Heart left ventricle (tissue), 16 donors: Measurements from ENCODE around the gene ALX3. TPM values are rescaled to one million over a fixed set of nuclear protein-coding genes. Genes with fewer than 3 reads are reported as not detected.

Source experiments
- ATAC-seq, 4 donors: fragments of 200-7000 bp; cut with Tn5 transposase; one replicate each; pipeline ENCODE4 v1.9.1; 2020 to 2022; ENCODE audit warnings: moderate library complexity in 4 of 4, mild to moderate bottlenecking in 3 of 4, moderate number of reproducible peaks in 1 of 4
- DNase-seq, 5 donors: peaks; one replicate each; pipeline ENCODE4 v3.0.0-alpha.2; 2020
- H3K27ac ChIP-seq, 12 donors: fragments of 200-600 bp; sonication (generic) in 4 of 12; one replicate each; pipeline versions ENCODE4 v1.5.0 to v1.8.0; 2016 to 2022; ENCODE audit warnings: mild to moderate bottlenecking in 2 of 12
- H3K27me3 ChIP-seq, 9 donors: fragments of 200-600 bp; sonication (generic) in 2 of 9; one replicate each; pipeline versions ENCODE4 v1.5.1 to v1.8.0; 2016 to 2022; ENCODE audit warnings: mild to moderate bottlenecking in 3 of 9
- H3K36me3 ChIP-seq, 9 donors: fragments of 200-600 bp; sonication (generic) in 2 of 9; one replicate each; pipeline versions ENCODE4 v1.5.0 to v1.8.0; 2018 to 2022; ENCODE audit warnings: mild to moderate bottlenecking in 2 of 9
- H3K4me1 ChIP-seq, 12 donors: fragments of 200-600 bp; sonication (generic) in 4 of 12; one replicate each; pipeline versions ENCODE4 v1.5.0 to v1.8.0; 2016 to 2022; ENCODE audit warnings: mild to moderate bottlenecking in 3 of 12
- H3K4me3 ChIP-seq, 12 donors: fragments of 200-600 bp; sonication (generic) in 4 of 12; one replicate each; pipeline versions ENCODE4 v1.5.0 to v1.8.0; 2017 to 2022; ENCODE audit warnings: mild to moderate bottlenecking in 9 of 12, moderate library complexity in 4 of 12
- H3K9me3 ChIP-seq, 12 donors: fragments of 200-600 bp; sonication (generic) in 4 of 12; one replicate each; pipeline versions ENCODE4 v1.5.0 to v1.8.0; 2016 to 2022; ENCODE audit warnings: mild to moderate bottlenecking in 1 of 12
- POLR2A ChIP-seq, 2 donors: fragments of 450-650 bp; IDR thresholded peaks; one replicate each; pipeline ENCODE4 v1.6.1; 2017; ENCODE audit warnings: antibody characterized with exemption in 2 of 2, mild to moderate bottlenecking in 2 of 2, moderate library complexity in 2 of 2
- WGBS, 4 donors: extraction: QIAGEN DNeasy Blood & Tissue Kit in 2 of 4; methylation state at CpG; one replicate each; pipeline versions ENCODE4 v1.1.5 to v1.1.7; 2013 to 2018; 5-methylcytosine and 5-hydroxymethylcytosine counted together
- intact Hi-C, 10 donors: fragments of 100-400 bp; cut with DNase I; formaldehyde crosslinking; loops; one replicate each; pipeline versions ENCODE4 v1.11.1 to v1.14.2; 2022
- polyA plus RNA-seq, 2 donors: library from polyadenylated mRNA; stranded (reverse); fragments of 200-250 nt; gene quantifications; one replicate each; pipeline ENCODE4 v1.2.3, GENCODE V29; 2013
- total RNA-seq, 9 donors: library from RNA; depleted of rRNA in 2 of 9; stranded (reverse); fragments of >200 nt in 2 of 9; fragmentation: NEBNext Ultra II Directional in 3 of 9; extraction: Animal tissue kit (Norgen Biotek cat#: 25700) in 3 of 9; gene quantifications; one replicate each; pipeline versions ENCODE4 v1.1.0 to v1.2.4, GENCODE V29; 2016 to 2023
- TF ChIP-seq, protein P1 (sequence below), 12 donors: fragments of 200-600 bp; sonication (generic) in 4 of 12; IDR thresholded peaks; one replicate each; pipeline versions ENCODE4 v1.5.0 to v1.8.0; 2018 to 2022; ENCODE audit warnings: antibody characterized with exemption in 12 of 12, mild to moderate bottlenecking in 5 of 12
- donor health status: ischemic (EF 13 %, LVEDD 7.1; RV severe dilation, severe dysfunction).
- donor health status: healthy with polysubstance abuse.
- donor health status: DM: no; HTN: yes; CAD: no.
- donor health status: DM: no; HTN: no; CAD: no.
- donor health status: ischemic (EF 25% LVEDD 6.9; RV normal size, moderate dysfunction).
- donor health status: ischemic (EF 25% LVEDD 5.7; RV mildly dilated, moderate dysfunction).
- donor health status: healthy.
- donor health status: DM: yes; HTN: yes; CAD: no.
- donor health status: ischemic (EF 35%, LVEDD 5.7; RV mildly dilated, moderate dysfunction).
- donor health status: nonischemic (EF 11% LVEDD 7.7; RV severe dilation, severe dysfunction).
- donor health status: DM: yes; HTN: yes; CAD: no.
- donor health status: PGD.
- donor health status: ischemic (EF 29% LVEDD 5.4; RV normal size, mild dysfunction).
- donor health status: nonischemic (EF 23%, LVEDD 6.1; RV moderate dilation, normal function).

Gene ALX3
- total and polyA plus RNA-seq, 11 donors = not detected

GRCh38 chr1:110049801-110050601 lies 20.5 kb downstream of the ALX3 start:
- 59 to 75% (median 72%) methylated on average over 8 to 11 of the region's 11 CpGs for WGBS, 4 donors
- no peak for ATAC-seq

DNA sequence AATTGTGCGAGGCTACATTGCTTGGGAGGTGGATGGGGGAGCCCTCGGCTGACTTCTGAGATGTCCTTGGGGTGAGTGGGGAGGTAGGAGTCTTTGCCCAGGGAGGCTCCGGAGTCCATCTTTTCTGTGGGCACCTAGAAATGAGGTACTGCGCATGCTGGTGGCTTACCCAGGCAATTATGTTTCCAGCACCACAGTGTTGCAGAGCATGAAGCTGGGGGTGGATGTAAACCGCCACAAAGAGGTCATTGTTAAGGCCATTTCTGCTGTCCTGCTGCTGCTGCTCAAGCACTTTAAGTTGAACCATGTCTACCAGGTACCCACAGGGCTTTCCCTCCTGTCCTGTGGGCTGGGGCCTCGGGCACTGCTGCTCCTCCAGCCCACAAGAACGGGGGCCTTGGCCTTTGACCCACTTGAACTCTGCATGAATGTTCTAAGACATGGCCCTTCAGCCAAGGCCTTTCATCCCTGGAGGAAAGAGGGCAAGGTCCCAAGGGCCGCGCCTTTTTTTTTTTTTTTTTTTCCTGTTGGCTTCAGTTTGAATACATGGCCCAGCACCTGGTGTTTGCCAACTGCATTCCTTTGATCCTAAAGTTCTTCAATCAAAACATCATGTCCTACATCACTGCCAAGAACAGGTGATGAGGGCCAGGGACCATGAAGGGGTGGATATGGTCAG lies 21.4 kb downstream of the ALX3 start:
- Histone ChIP-seq H3K4me1 (peaks cover 0 to 27% (median 17%) of the 10 kb centered on the region in 12 donors), H3K27me3 (no peaks in the 10 kb centered on the region), H3K9me3 (no peaks in the 10 kb centered on the region), H3K4me3 (no peak overlapping the region), H3K36me3 (peaks cover 0 to 100% (median 99%) of the 10 kb centered on the region in 9 donors), H3K27ac (peak overlapping the region in 1 of 12 donors; percentile 17)
- DNase-seq = no peak
- 84 to 91% (median 85%) methylated on average over 9 of the region's 9 CpGs for WGBS, 4 donors
- TF ChIP-seq, protein P1, sequence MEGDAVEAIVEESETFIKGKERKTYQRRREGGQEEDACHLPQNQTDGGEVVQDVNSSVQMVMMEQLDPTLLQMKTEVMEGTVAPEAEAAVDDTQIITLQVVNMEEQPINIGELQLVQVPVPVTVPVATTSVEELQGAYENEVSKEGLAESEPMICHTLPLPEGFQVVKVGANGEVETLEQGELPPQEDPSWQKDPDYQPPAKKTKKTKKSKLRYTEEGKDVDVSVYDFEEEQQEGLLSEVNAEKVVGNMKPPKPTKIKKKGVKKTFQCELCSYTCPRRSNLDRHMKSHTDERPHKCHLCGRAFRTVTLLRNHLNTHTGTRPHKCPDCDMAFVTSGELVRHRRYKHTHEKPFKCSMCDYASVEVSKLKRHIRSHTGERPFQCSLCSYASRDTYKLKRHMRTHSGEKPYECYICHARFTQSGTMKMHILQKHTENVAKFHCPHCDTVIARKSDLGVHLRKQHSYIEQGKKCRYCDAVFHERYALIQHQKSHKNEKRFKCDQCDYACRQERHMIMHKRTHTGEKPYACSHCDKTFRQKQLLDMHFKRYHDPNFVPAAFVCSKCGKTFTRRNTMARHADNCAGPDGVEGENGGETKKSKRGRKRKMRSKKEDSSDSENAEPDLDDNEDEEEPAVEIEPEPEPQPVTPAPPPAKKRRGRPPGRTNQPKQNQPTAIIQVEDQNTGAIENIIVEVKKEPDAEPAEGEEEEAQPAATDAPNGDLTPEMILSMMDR (IDR thresholded peaks at IDR 0.05) = no peak
- no peak for TF ChIP-seq POLR2A (IDR thresholded peaks at IDR 0.05)
- intact Hi-C loops = no loop called here
- ATAC-seq = peak in 2 of 4 donors; percentile 4

More at GRCh38 chr1:110049801-110050601, 20.5 kb downstream of the ALX3 start:
- no peak overlapping the region for H3K4me3 ChIP-seq
- H3K36me3 ChIP-seq = peaks cover 5 to 100% (median 99%) of the 10 kb centered on the region in 9 donors
- intact Hi-C loops = loop anchor here in 6 of 10 donors (5.0 to 10.0 kb wide), 5 partner anchors 52 to 265 kb away; no protein-coding TSS in a partner anchor
- H3K9me3 ChIP-seq = no peaks in the 10 kb centered on the region
- no peaks in the 10 kb centered on the region for H3K27me3 ChIP-seq
- H3K4me1 ChIP-seq = peaks cover 0 to 30% (median 17%) of the 10 kb centered on the region in 12 donors
- TF ChIP-seq, protein P1 (IDR thresholded peaks at IDR 0.05) = no peak
- TF ChIP-seq POLR2A (IDR thresholded peaks at IDR 0.05) = no peak
- no peak for DNase-seq
- H3K27ac ChIP-seq = peak overlapping the region in 7 of 12 donors; percentile 16 to 73 (median 37)

- Histone ChIP-seq H3K4me1 (peaks cover 0 to 23% (median 17%) of the 10 kb centered on the region in 12 donors), H3K4me3 (no peak overlapping the region), H3K27me3 (no peaks in the 10 kb centered on the region), H3K36me3 (peaks cover 2 to 100% (median 99%) of the 10 kb centered on the region in 9 donors), H3K27ac (no peak overlapping the region), H3K9me3 (no peaks in the 10 kb centered on the region)
- ATAC-seq = no peak
- 77 to 96% (median 90%) methylated on average over 3 to 5 of the region's 5 CpGs; no CpG with 5 or more reads in 1 of the 4 donors for WGBS, 4 donors
- TF ChIP-seq, protein P1 (IDR thresholded peaks at IDR 0.05) = no peak
- no peak for TF ChIP-seq POLR2A (IDR thresholded peaks at IDR 0.05)
- intact Hi-C loops = no loop called here
- no peak for DNase-seq
These were observed 22.2 kb downstream of the ALX3 start for GRCh38 chr1:110048240-110048639.

DNA sequence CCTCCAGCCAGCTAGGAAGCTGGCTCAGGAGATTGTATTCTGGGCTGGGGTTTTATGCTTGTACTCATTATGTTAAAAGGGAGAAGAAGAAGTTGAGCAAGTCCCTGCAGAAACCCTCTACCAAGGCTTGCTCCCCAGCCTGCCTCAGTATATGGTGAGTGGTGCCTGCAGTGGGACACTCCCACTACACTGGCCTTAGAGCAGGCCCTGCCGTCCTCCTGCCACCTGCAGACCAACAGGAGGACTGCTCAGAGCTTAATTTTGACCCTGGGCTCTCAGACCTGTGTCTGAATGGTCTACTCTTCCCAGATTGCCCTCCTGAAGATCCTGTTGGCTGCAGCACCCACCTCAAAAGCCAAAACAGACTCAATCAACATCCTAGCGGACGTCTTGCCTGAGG lies 23.0 kb downstream of the ALX3 start:
- WGBS, 4 donors = 80 to 87% (median 82%) methylated on average over 3 of the region's 3 CpGs
- ATAC-seq (no peak), DNase-seq (no peak)
- peaks cover 0 to 23% (median 17%) of the 10 kb centered on the region in 12 donors for H3K4me1 ChIP-seq
- intact Hi-C loops = no loop called here
- TF ChIP-seq POLR2A (IDR thresholded peaks at IDR 0.05) = no peak
- TF ChIP-seq, protein P1 (IDR thresholded peaks at IDR 0.05) = no peak
- H3K27me3 ChIP-seq = no peaks in the 10 kb centered on the region
- H3K4me3 ChIP-seq = no peak overlapping the region
- H3K9me3 ChIP-seq = no peaks in the 10 kb centered on the region
- H3K27ac ChIP-seq = no peak overlapping the region
- H3K36me3 ChIP-seq = peaks cover 4 to 100% (median 99%) of the 10 kb centered on the region in 9 donors
